ENCODE data around the gene EDDM3A.

GRCh38 chr14:20791187-20791586 lies 45.5 kb downstream of the EDDM3A start:
- TF ChIP-seq EZH2 (IDR thresholded peaks at IDR 0.05) (no peak), POLR2AphosphoS5 (IDR thresholded peaks at IDR 0.05; ENCODE audit: borderline replicate concordance, low read depth, low read length) (no peak), FOXP2 (optimal IDR thresholded peaks at IDR 0.05; ENCODE audit: control extremely low read depth, extremely low read length, insufficient read depth) (no peak)
